ENCODE measurements around the gene CASKIN2.
A peak's percentile ranks its signal among the peaks of the same experiment; 100 is the strongest.
"Not testable (repeated sequence)": the region's sequence is repeated elsewhere in the genome, so short reads cannot be mapped to it uniquely, and the experiment has no call there.

Gene CASKIN2

DNA sequence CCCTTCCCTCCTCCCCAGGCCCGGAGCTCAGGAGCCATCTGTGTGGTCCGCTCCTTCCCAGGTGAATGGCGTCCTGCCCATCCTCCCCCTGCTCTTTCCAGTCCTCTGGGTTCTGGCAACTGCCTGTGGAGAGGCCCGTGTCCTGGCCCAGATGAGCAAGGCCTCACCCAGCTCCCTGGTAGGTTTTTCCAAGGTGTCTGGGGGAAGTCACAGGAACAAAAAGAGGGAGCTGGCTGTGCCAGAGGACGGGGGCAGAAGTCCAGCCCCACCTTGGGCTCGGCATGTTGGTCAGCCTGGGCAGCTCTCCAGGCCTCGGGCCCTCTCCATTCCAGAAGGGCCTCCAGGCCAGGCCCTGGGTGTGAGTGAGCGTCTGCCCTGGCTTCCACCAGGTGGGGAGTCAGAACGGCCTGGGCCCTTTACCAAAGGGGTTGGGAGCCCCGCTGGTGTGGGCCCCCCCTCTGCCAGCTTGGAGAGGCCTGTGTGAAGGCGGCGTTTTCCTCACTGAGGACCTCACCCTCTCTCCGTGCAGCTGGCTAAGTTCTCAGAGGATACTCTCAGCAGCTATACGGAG is 25.1 kb downstream of the CASKIN2 start:
- FAIRE-seq = no peak
- DNase-seq (ENCODE audit: low spot score) = no peak

DNA sequence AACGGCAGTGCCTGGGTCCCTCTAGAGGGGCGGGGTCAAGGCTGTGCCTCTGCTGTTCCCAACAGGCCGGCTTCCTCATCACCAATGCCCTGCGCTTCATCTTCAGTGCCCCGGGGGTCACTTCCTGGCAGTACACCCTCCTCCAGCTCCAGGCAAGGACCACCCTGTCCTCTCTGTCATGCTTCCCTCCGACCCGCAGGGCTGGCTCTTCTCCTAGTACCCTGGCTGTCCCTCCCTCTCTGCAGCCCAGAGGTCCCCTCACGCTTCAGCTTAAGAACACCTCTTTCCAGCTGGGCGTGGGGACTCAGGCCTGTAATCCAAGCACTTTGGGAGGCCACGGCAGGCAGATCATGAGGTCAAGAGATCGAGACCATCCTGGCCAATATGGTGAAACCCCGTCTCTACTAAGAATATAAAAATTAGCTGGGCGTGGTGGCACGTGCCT is 25.8 kb downstream of the CASKIN2 start:
- DNase-seq (ENCODE audit: low spot score) = no peak
- FAIRE-seq = no peak

DNA sequence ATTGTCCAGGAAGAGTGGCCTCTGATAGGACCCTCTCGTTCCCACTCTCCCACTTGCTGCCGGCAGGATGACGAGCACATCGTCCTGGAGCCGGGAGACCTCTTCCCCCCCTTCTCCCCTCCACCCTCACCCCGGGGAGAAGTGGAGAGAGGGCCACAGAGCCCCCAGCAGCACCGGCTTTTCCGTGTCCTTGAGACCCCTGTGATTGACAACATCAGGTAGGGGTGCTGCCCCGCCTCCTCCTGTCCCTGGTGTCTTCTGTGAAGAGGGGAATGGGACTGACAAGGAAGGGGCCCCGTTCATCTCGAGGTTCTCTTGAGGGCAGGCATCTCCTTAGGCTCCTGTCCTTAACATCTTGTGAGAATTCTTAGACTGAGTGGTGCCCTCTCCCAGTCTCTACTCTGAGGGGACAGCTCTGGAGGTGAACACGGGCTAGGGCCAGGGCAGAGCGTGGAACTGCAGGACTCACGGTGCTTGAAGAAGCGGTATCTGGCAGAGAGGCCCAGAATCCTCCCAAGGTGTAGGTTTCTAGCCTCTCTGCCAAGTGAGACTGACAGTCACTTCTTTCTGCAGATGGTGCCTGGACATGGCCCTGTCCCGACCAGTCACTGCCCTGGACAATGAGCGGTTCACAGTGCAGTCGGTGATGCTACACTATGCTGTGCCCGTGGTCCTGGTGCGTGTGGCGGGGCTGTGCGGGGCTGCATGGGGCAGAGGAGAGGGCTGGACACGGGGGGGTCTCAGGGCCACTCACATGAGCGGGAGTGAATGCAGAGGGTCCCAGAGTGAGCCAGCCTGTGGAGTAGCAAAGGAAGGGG is 26.4 kb downstream of the CASKIN2 start:
- DNase-seq (ENCODE audit: low spot score) (no peak), FAIRE-seq (peak; percentile 81)

DNA sequence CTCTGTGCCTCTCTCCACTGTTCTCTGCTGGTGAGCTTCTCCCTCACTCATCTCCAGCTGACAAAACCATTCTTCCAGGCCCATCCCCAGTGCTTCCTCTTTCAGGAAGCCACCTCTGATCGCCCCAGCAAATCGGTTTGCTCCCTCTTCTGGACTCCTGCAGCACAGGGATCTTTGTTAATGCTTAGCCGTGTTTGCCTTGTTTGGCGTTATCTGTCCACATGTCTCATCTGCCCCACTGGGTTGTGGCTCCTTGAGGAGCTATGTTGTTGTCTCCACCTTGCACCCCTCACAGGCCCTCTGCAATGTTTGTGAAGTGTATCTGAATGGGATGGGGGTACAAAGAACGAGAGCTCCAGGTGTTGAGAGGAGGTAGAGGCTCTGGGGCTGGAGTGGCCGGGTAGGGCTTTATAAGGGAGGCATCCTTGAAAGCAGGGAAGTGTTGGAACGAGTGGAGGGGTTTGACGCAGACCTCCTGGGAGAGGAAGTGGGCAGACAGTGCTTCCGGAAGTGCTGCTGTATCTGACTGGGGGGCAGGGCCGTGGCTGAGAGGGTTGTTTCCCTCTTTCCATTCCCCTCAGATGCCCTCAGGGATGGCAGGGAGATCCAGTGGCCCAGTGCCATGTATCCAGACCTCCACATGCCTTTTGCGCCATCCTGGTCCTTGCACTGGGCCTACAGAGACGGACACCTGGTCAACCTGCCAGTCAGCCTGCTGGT is 27.8 kb downstream of the CASKIN2 start:
- peak; percentile 23 for FAIRE-seq
- no peak for DNase-seq (ENCODE audit: low spot score)

DNA sequence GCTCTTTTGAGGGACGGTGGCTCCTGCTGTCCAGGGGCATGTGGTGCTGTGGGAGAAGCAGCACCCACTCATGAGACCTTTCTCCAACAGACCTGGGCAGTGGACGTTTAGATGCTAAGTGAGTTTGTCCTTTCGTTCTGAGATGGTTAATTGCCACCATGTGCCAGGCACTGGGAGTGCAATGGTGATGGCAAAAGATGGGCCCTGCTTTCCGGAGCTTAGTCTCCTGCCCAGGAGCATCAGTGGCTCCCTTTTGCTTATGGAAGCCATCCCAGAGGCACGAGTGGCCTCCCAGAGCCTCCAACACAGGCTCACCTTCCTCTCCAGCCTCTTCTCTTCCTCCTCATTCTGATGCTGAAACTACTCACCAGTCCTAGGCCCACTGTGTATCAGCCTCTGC is 28.4 kb downstream of the CASKIN2 start:
- FAIRE-seq = peak; percentile 52

DNA sequence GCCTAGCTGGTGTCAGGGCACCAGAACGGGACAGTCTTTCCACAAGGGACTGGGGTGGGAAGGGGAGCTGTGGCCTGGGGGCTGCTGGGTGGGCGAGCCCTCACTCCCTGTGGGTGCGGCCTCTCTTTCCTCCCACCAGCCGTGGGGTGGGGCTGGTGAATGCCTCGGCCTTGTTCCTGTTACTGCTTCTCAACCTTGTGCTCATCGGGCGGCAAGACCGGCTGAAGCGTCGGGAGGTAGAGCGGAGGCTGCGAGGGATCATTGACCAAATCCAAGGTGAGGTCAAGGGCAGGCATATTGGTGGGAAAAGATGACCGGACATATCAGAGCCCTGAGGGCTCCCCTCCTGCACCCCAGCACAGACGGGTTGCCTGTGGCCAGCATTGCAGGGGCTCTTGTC is 29.2 kb downstream of the CASKIN2 start:
- FAIRE-seq (no peak), DNase-seq (ENCODE audit: low spot score) (no peak)

More for the DNA sequence above, 28.4 kb downstream of the CASKIN2 start:
- no peak for DNase-seq (ENCODE audit: low spot score)

DNA sequence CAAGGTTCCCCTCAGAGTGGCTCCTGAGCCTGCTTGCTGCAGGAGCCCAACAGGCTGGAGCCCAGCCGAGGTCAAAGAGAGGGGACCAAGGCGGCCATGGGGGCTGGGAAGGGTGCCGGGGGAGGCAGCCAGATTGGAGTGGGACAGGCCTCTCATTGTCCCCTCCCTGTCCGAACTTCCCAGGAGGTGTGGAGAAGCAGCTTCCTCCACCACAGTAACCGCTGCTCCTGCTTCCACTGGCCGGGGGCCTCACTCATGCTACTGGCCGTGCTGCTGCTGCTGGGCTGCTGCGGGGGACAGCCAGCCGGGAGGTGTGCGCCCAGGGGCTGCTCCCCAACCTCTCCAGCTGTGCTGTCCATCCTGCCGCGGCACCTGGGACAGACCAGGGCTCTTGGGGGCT is 29.6 kb downstream of the CASKIN2 start:
- FAIRE-seq (no peak), DNase-seq (ENCODE audit: low spot score) (no peak)

DNA sequence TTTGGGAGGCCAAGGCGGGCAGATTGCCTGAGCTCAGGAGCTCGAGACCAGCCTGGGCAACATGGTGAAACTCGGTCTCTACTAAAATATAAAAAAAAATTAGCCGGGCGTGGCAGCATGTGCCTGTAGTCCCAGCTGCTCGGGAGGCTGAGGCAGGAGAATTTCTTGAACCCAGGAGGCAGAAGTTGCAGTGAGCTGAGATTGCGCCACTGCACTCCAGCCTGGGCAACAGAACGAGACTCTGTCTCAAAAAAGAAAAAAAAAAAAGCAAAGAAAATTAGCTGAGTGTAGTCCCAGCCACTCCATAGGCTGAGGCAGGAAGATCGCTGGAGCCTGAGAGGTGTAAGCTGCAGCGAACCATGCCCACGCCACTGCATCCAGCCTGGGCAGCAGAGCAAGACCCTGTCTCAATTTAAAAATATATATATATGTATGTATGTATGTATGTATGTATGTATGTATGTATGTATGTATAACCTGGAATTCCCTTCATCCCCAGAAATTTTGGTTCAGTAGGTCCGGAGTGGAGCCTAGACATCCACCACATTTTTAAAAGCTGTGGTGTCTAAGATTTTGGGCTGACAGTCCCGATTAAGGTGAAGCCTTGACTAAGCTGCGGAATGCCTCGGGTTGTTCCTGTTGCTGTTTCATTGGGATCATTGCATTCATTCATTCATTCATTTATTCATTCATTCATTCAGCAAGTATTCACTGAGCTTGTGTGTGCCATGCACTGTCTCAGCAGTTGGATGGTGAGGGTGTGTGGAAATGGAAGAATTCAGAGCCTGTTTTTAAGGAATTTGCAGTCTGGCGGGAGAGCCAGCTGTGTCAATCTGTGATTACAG is 33.0 kb downstream of the CASKIN2 start:
- FAIRE-seq (no peak), DNase-seq (ENCODE audit: low spot score) (no peak)

DNA sequence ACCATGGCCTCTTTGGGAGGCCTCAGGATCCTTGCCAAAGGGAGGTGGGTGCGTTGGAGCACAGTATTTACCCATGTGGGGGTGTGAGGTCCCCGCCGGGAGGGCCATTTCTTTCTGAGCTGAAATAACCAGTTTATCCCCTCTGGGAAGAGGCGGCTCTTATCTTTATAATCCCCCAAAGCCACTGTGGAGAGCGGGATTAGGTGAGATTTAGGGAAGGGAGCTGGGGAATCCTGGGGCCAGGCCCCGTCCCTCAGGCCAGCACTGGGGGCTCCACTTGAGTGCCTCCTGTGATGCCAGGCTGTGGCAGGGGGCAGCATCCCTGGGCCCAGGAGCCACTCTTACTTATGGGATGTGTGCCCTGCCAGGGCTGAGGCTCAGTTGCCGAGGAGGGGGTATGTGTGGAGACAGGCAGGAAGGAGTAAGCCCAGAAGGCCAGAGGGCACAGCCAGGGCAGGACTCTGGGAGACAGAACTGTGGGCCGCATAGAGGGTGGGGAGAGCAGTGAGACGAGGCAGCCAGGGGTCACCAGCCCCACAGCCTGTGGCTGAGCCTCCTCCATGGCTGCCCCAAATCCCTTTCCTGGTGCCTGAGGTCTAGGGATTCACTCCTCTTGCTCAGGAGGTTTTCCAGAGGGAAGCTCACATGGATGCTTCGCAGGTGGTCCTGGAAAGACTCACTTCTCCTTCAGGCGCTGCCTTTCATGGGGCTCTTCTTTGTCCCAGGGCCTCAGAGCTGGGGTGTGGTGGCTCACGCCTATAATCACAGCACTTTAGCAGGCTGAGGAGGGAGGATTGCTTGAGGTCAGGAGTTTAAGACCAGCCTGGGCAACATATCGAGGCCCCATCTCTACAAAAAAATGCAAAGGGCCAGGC is 33.9 kb downstream of the CASKIN2 start:
- FAIRE-seq (no peak), DNase-seq (ENCODE audit: low spot score) (no peak)

DNA sequence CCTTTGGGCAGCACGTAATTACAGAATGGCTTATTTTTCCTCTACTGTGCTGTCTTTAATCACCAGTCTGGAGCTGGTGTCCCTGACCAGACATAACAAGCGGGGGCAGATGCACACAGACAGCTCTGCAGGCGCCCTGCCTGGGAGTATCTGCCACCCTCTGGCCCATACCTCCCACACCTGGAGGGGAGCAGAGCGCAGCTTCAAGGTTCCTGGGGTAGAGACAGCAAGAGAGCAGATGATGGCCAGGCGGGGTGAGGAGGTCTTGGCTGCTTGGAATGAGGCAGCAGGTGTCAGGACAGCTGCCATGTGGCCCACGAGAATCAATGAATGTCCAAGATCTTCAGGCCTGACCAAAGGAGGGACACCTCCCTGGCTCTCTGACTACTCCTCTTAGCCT is 35.1 kb downstream of the CASKIN2 start:
- DNase-seq (ENCODE audit: low spot score) = no peak
- FAIRE-seq = peak; percentile 40

DNA sequence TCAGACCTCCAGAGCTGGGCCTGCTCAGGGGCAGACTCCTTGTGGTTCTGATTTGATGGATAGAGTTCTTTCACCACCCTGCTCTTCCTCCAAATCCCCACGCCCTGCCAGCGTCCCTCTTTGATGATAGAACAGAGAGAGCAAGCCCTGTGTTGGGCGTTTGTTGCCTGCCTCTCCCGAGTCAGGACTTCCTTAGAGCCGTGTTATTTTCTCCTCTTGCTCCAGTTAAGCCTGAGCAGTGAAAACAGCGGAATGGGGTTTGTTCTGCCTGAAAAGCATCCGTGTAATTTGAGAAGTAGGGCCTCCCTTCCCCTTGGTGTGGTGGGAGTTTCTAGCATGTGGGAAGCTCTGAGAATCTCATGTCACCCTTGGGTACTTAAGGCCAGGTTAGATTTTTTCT is 36.8 kb downstream of the CASKIN2 start:
- FAIRE-seq (no peak), DNase-seq (ENCODE audit: low spot score) (no peak)

DNA sequence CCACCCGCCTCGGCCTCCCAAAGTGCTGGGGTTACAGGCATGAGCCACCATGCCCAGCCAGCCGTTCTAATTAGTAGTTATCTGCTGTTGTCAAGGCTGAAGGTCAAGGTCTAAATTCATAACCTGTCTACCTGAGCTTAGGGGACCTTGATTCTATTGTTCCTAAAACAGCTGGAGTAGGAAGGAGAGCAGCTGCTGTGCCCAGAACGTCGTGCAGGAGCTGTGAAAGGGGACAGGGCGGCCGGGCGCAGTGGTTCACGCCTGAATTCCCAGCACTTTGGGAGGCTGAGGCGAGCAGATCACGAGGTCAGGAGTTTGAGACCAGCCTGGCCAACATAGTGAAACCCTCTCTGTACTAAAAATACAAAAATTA is 37.9 kb downstream of the CASKIN2 start:
- FAIRE-seq; DNase-seq (ENCODE audit: low spot score): not testable (repeated sequence)

DNA sequence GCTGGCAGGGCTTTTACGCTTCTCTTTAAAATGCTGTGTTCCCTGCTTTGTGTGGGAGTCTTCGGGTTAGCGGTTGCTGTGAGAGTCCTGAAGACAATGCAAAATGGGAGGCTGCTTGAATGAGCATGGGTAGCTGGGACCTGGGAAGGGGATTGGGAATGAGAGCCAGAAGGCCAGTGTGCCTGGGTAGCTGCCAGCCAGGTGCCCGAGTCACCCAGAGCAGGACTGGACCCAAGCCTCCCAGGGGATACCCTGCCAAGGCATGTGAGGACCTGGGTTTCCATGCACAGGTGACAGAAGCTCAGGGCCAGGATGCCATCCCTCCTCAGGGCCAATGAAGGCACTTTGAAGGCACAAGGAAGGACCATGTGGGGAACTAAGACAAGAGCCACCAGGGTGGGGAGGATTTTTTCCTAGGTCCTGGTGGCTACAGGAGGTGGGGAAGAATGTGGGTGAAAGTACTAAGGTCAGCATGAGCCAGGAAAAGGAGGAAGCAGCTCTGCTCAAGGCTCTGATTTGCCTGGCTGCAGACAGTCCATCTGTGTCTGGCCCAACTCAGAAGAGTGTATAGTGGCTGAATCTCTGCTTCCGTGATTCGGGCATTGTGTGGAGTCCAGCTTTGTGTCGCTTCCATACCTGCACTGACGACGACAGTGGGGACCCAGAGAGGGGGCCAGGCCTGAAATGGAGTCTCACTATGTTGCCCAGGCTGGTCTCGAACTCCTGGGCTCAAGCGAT is 38.4 kb downstream of the CASKIN2 start:
- FAIRE-seq (peak; percentile 46), DNase-seq (ENCODE audit: low spot score) (no peak)

DNA sequence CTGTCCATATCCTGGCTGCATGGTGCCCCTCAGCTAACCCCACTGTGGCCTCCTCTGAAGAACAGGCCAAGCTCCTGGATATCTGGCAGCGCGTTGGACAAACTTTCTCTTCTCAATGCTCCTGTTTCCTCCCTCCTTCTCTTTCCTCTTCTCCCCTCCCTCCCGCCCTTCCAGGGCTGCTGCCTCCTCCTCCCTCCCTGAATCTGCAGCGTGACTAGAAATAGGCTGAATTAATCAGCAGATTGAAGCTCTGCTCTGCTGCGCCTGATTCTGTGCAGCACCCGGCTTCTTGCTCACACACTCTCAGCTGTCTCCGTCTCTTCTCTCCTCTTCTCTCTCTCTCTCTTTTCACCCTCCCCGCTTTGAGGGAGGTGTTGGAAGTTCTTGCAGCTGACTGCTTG is 39.1 kb downstream of the CASKIN2 start:
- no peak for FAIRE-seq
- no peak for DNase-seq (ENCODE audit: low spot score)

DNA sequence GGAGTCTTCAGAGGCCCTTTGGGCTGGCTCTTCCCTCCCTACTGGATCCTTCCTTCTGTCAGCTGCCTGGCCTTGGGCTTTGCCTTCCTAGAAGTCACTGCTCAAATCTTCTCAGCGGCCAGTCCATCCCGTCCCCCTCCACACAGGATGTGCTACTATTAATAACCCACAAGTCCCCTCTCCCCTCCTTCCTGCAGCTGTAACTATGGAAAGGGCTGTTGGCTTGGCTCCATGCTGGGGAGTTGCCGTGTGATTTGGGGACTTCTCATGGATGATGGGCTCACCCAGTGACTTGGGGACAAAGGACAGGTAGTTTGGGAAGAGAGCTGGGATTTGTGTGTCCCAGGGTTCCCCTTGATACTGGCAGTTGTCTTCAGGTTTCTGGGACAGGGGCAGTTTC is 39.5 kb downstream of the CASKIN2 start:
- FAIRE-seq = no peak
- no peak for DNase-seq (ENCODE audit: low spot score)

DNA sequence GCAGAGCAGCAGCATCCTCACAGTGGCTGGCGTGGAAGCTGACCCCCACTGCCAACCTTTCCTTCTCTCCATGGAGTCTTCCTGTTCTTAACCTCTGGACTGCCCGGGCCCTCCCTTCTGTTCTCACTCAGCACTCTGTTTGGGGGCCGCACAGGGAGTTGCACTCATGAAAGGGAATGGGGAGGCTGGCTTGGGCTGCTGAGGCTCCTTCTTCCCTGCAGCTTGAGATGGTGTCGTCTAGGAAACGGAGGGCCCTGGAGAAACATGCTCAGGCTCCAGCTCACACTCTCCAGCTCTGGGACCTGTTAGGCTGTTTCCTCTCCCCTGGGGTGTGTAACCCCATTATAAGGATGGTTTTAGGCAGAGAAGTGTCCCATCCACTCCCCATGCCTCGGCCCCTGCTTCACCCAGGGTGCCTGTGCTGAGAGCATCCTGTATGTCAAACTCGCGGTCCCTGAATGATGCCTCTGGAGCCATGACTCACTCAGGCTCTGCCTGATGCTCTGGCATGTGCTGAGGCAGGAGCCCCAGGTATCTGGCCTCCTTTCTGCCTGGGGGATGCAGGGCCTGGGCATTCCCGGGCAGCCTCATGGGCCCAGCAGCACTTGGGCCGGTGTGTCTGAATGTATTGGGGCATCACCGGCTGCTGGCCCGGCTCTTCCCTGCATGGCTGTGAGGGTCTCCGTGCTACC is 40.0 kb downstream of the CASKIN2 start:
- no peak for FAIRE-seq
- no peak for DNase-seq (ENCODE audit: low spot score)

DNA sequence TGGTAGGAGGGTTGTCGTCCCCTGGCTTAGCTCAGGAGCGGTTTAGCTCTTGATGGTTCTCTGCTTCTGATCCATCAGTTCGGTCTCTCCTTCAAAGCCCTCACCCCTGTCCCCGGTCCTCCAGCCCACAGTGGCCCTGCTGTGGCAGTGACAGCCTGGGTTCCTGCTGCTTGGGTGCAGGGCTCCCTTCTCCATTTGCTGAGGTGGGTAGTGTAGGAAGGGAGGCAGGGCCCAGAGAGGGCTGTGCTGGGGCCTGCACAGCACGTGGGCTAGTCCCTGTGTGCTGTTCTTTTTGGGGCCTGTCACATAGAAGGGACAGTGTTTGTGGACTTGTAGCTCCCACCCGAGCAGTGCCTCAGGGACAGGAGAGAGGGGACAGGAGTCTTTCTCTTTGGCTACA is 40.6 kb downstream of the CASKIN2 start:
- FAIRE-seq = no peak
- DNase-seq (ENCODE audit: low spot score) = no peak

DNA sequence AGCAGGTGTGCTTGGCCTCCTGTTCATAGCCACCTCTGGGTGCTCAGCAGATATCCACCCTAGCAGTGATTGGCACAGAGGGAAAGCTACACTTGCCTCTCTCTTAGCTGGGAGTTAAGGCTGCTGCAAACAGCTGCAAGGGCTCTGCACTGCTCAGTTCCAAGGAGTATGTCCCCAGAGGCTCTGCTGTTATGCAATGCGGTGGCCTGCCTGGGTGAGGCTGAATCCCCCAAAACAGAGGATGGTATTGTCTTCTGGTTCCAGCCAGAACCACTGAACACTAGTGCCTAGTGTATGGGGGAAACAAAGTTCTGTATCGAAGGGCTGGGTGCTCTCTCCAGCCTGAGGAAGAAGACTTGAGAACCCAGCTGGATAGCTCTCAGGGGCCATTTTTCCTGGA is 42.1 kb downstream of the CASKIN2 start:
- FAIRE-seq = no peak
- DNase-seq (ENCODE audit: low spot score) = no peak

DNA sequence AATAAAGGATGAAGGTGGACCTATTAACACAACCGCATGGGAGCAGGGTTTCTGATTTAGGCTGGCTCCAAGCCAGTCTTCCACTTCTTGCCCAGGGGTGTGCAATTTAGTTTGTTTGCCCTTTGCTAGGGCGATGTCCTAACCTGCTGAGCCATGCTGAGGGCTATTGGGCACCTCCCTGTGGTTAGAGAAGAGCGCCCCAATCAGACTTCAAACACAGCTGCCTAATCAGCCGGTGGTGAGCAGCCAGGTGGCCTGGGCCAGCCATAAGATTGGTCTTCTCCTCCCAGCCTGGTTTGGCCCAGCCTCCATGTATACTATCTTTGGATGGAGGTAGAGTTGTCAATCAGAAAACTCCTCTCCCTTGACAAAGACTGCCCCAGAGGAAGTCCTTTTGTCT is 43.2 kb downstream of the CASKIN2 start:
- DNase-seq (ENCODE audit: low spot score) (no peak), FAIRE-seq (peak; percentile 66)
